HG03558 (cell line): Measurements from ENCODE around the gene RANBP3L.
"Not testable (repeated sequence)": the region's sequence is repeated elsewhere in the genome, so short reads cannot be mapped to it uniquely, and the experiment has no call there.

ENCODE experiments used
- ATAC-seq: cut with Tn5 transposase; IDR thresholded peaks from one replicate; pipeline ENCODE4 v1.9.1; 2021; ENCODE audit warnings: moderate number of reproducible peaks; ENCODE audit not compliant: unreplicated experiment; ENCODE audit errors: extremely low read depth

Gene RANBP3L

DNA sequence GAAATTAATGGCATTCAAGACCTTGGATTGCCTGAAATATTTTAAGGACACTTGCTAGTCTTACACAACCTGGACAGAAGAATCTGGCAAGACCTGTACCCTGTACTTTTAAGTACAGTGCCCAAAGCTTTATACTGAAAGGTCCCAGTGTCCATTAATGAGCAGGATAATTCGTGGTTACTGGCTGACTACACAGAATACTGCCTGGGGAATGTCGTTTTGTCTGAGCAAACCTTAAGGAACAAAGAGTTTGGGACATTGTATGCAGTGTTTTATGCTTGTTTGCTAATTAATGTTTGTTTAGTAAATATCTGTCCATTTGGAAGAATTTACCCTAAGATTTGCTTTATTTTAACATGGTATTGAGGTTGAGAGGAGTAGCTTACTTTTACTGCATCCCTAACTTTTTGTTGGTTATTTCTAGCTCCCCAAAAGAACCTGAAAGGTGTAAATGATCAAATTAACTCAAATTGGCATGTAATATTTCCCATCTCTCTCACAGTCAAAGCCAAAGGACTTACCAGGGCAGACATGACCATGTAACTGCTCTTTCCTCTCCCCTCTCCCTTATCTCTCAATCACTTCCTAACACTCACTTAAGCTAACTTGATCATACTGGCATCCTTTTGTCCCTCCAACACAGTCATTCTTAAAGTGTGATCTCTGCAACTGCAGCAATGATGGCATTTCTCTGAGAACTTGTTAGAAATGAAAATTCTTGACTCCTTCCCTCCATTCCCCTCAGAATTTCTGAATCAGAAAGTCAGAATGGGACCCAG, 15.7 kb downstream of the RANBP3L start:
- no peak for ATAC-seq

- ATAC-seq = not testable (repeated sequence)
Measured at GRCh38 chr5:36283775-36284174, 17.9 kb downstream of the RANBP3L start.

DNA sequence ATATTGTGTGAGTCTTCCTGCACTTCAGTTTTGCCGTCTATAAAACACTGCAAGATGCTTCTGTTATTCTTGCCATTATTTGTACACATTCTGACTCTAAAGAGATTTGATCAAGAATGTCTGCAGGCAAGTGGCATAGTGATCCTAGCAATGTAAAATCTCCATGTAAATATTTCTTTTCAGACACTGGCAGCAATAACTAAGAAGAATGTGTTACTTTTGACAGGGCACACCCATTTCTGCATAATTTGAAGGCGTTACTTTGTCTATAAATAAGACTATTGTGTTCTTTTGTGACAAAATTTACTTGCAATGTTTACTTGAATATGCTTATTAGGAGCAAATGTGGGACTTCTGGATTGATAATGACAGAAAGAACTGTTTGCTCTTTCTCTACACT, 20.1 kb downstream of the RANBP3L start:
- no peak for ATAC-seq

DNA sequence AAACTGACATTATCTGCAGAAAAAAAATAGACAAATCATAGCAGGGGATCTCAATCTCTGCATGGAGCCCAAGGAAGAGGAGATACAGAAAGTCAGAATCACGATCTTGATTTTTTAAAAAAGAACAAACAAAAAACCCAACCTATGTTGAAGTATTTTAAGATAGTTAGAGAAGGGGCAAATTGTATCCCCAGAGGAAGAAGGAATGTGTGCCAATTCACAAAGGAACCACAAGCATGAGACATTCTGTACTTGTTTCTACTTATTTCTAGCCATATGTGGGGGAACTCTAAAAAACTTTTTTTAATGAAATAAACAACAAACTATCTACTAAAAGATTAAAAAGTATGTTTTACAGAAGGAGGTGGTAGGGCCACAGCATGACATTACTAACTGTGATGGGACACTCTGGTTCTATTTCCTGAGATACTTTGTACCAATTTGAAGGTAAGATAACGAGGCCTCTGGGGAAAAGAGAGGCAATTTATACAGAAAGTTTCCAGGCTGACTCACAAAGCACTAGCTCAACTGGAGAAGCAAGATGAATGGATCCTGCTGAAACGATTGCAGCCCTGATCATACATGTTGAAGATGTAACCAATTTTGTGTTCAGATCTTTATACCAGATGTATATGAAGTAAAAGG, 22.5 kb downstream of the RANBP3L start:
- no peak for ATAC-seq

DNA sequence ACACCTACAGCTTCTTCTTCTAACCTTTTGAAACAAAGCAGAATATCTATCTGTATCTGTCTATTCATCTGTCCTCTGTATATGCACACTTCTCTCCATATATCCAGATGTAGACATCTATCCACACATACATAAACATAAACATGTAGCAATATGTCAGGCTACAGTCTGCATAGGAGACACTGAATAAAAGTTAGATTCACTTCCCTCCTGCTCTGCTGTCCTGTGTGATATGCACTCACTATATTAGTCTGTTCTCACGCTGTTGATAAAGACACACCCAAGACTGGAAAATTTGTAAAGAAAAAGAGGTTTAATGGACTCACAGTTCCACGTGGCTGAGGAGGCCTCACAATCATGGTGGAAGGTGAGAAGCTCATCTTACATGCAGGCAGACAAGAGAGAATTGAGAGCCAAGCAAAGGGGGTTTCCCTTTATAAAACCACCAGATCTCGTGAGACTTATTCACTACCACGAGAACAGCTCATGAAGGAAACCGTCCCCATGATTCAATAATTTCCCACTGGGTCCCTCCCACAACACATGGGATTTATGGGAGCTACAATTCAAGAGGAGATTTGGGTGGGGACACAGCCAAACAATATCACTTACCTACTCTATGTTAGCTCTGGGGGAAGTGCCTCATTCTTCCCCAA, 24.1 kb downstream of the RANBP3L start:
- ATAC-seq = no peak

DNA sequence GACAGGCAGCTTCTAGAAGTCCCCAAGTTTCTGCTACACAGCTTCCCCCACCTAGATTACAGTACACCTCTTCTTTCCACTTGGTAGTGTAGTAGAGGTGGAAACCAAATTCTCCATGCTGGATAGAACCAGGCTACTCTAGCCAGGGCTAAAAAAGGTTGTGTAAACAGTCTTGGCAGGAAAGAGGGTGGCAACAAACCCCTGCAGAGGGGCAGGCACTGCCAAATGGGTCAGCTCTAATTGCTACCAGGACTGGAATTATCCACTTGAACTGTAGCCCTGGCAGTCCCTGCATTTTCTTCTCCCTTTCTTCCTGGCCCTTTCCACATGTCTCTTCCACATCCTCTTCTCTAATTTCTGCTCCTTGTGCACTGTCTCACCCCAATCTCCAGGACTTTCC, 24.8 kb downstream of the RANBP3L start:
- ATAC-seq = no peak

- ATAC-seq = no peak
Measured at GRCh38 chr5:36273809-36274526, 27.7 kb downstream of the RANBP3L start.

- ATAC-seq = no peak
Measured at GRCh38 chr5:36272136-36272690, 29.5 kb downstream of the RANBP3L start.

GRCh38 chr5:36270876-36271575, 30.7 kb downstream of the RANBP3L start:
- no peak for ATAC-seq

DNA sequence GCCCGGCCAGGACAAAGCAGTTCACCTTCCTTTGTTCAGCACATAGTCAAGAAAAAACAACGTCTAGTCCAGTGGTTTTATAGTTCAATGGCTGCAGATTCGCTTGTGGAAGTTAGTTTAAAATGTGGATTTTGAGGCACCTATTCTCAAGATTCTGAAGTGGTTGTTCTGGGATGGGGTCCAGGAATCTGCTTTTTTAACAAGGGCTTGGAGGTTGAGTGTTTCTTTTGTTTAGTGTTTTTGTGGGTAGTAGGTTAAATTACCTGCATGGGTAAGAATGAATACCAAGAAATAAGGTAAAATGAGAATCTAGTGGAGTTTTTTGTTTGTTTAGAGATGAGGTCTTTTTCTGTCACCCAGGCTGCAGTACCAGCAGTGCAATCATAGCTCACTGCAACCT, 31.5 kb downstream of the RANBP3L start:
- ATAC-seq = no peak

GRCh38 chr5:36269478-36269877, 32.2 kb downstream of the RANBP3L start:
- no peak for ATAC-seq

GRCh38 chr5:36267905-36268304, 33.8 kb downstream of the RANBP3L start:
- no peak for ATAC-seq

DNA sequence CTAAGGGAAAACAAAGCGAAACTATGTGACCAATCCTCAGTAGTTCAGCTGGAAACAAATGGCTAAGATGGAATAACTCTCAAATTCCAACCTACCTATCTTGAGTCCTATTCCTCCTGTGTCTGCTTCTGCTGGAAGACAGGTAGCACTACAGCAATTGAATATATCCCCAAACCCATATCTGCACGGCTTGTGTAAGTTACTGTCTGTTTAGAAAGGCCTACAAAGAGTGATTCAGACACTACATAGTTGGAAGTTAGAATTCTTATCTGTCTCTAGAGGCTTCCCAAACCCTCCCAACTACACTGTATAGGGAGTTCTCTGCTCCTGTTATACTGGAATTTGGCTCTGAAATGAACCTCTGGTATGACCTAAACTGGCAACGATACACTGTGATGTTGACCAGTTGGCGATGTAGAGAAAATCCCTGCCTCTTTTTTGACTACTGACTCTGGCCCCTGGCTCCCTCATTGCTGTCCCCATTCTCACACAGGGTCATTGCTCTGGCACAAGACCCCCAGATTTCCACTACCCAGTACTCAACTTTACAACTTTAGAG, 37.4 kb downstream of the RANBP3L start:
- no peak for ATAC-seq

- no peak for ATAC-seq
Measured at GRCh38 chr5:36261186-36261585, 40.5 kb downstream of the RANBP3L start.

GRCh38 chr5:36253575-36253974, 48.1 kb downstream of the RANBP3L start:
- ATAC-seq = no peak

- no peak for ATAC-seq
Measured at GRCh38 chr5:36252722-36253365, 48.9 kb downstream of the RANBP3L start.

DNA sequence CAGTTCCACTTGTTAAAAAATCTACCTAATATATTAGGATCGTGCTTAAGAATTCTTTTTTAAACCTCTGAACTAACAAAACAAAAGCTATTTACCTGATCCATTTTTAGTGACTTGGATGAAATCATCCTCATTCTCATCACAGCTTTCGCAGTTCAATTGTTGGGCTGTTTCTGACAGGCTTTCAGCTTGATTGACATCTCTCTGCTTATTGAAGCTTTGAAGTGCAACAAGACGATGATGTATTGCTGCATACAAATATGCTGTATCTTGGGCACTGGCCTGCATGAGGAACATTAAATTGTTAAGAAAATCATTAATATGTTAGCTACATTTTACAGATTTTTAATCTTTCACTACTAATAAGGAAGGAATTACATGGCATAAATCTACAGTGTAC, 50.5 kb downstream of the RANBP3L start:
- ATAC-seq = no peak

- ATAC-seq = no peak
Measured at GRCh38 chr5:36250427-36250826, 51.3 kb downstream of the RANBP3L start.
